HL-60 (cell line): Measurements from ENCODE around the gene HOXC13.

Experiments
- DNase-seq, 2 experiments: peaks; one replicate each; pipeline ENCODE4 v3.0.0-alpha.2; 2010 to 2020; ENCODE audit warnings: low read depth in 1 of 2, low spot score in 1 of 2
- H3K27ac ChIP-seq: fragments of 250-450 bp; sonication (Bioruptor Pico); replicated peaks from 2 replicates; pipeline ENCODE4 v1.5.1; 2020; ENCODE audit warnings: mild to moderate bottlenecking, moderate library complexity
- H3K27me3 ChIP-seq: fragments of 250-450 bp; sonication (Bioruptor Pico); 2 replicates; pipeline ENCODE4 v1.5.1; 2021; ENCODE audit warnings: mild to moderate bottlenecking, moderate library complexity; ENCODE audit not compliant: insufficient read depth, poor library complexity, severe bottlenecking
- H3K4me3 ChIP-seq: replicated peaks from 2 replicates; pipeline ENCODE4 v1.5.1; 2011; ENCODE audit warnings: mild to moderate bottlenecking, control low read depth, low read length; ENCODE audit not compliant: insufficient read depth
- CTCF ChIP-seq: IDR thresholded peaks from one replicate; pipeline ENCODE4 v1.5.1; 2011; ENCODE audit warnings: low read length, control low read depth, inconsistent platforms; ENCODE audit not compliant: insufficient read depth
- GABPA ChIP-seq: IDR thresholded peaks from 2 replicates; pipeline ENCODE4 v1.6.1; 2012; ENCODE audit warnings: low read depth
- POLR2AphosphoS5 ChIP-seq: IDR thresholded peaks from 2 replicates; pipeline ENCODE4 v1.6.1; 2012; ENCODE audit warnings: low read depth
- SPI1 ChIP-seq: IDR thresholded peaks from 2 replicates; pipeline ENCODE4 v1.6.1; 2012; ENCODE audit warnings: low read depth, mild to moderate bottlenecking, borderline replicate concordance
- TF ChIP-seq, protein P1 (sequence below): IDR thresholded peaks from 2 replicates; pipeline ENCODE4 v1.6.1; 2012; ENCODE audit warnings: low read depth; ENCODE audit not compliant: insufficient replicate concordance

The HOXC13 gene

GRCh38 chr12:53992377-53992889, 53.8 kb downstream of the HOXC13 start:
- peaks cover 89% of the 10 kb centered on the region for H3K27me3 ChIP-seq
- H3K27ac ChIP-seq, result no peak overlapping the region
- no peak for DNase-seq
- H3K4me3 ChIP-seq, result no peak overlapping the region
- no peak for TF ChIP-seq SPI1
- TF ChIP-seq POLR2AphosphoS5, result no peak
- no peak for TF ChIP-seq GABPA
- no peak for TF ChIP-seq CTCF
- TF ChIP-seq, protein P1, sequence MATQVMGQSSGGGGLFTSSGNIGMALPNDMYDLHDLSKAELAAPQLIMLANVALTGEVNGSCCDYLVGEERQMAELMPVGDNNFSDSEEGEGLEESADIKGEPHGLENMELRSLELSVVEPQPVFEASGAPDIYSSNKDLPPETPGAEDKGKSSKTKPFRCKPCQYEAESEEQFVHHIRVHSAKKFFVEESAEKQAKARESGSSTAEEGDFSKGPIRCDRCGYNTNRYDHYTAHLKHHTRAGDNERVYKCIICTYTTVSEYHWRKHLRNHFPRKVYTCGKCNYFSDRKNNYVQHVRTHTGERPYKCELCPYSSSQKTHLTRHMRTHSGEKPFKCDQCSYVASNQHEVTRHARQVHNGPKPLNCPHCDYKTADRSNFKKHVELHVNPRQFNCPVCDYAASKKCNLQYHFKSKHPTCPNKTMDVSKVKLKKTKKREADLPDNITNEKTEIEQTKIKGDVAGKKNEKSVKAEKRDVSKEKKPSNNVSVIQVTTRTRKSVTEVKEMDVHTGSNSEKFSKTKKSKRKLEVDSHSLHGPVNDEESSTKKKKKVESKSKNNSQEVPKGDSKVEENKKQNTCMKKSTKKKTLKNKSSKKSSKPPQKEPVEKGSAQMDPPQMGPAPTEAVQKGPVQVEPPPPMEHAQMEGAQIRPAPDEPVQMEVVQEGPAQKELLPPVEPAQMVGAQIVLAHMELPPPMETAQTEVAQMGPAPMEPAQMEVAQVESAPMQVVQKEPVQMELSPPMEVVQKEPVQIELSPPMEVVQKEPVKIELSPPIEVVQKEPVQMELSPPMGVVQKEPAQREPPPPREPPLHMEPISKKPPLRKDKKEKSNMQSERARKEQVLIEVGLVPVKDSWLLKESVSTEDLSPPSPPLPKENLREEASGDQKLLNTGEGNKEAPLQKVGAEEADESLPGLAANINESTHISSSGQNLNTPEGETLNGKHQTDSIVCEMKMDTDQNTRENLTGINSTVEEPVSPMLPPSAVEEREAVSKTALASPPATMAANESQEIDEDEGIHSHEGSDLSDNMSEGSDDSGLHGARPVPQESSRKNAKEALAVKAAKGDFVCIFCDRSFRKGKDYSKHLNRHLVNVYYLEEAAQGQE, result no peak

GRCh38 chr12:53993162-53994008, 54.8 kb downstream of the HOXC13 start:
- TF ChIP-seq SPI1 (no peak), GABPA (no peak), CTCF (no peak), POLR2AphosphoS5 (no peak)
- TF ChIP-seq, protein P1, result no peak
- no peak for DNase-seq
- Histone ChIP-seq H3K27ac (no peak overlapping the region), H3K4me3 (no peak overlapping the region), H3K27me3 (peaks cover 92% of the 10 kb centered on the region)

DNA sequence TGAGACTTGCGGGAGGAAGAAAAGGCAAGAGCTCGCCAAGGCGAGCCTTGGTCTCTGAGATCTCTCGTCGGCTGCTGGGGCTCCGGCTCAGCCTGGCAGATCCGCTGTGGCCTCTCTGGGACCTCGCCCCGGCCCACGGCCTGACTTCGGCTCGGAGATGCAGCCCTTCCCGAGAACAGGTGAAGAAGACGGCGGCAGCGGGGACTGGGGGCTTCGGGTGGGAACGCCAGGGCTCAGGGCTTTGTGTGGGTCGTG, 55.3 kb downstream of the HOXC13 start:
- Histone ChIP-seq H3K4me3 (no peak overlapping the region), H3K27ac (no peak overlapping the region), H3K27me3 (peaks cover 97% of the 10 kb centered on the region)
- TF ChIP-seq CTCF, result no peak
- DNase-seq, result no peak
